WTC11 (cell line): ENCODE data around the gene NEK7. TPM values are rescaled to one million over a fixed set of nuclear protein-coding genes. Genes with fewer than 3 reads are reported as not detected.

Experiments used
- ATAC-seq: fragments of 200-7000 bp; cut with Tn5 transposase; 2 replicates; pipeline ENCODE4 v1.10.0; 2021; ENCODE audit warnings: mild to moderate bottlenecking, moderate library complexity
- CTCF ChIA-PET: fragments of 300-600 bp; sonication (Branson Sonifier 250); formaldehyde crosslinking; loops from one replicate; lab custom pipeline; 2021; ENCODE audit warnings: antibody characterized with exemption; lab: Charles Lee
- POLR2A ChIA-PET: fragments of 350-600 bp; sonication (Branson Sonifier 250); formaldehyde crosslinking; loops from one replicate; lab custom pipeline; 2021; ENCODE audit warnings: antibody characterized with exemption; lab: Charles Lee
- DNase-seq: peaks from one replicate; pipeline ENCODE4 v3.0.0; 2021; ENCODE audit warnings: low spot score
- H3K27ac Mint-ChIP-seq: 2 replicates; pipeline ENCODE4 v1.8.0; 2021; ENCODE audit warnings: mixed read lengths
- H3K27me3 Mint-ChIP-seq: 2 replicates; pipeline ENCODE4 v1.8.0; 2021; ENCODE audit warnings: low read depth, mild to moderate bottlenecking, moderate library complexity, mixed read lengths
- H3K36me3 Mint-ChIP-seq: 2 replicates; pipeline ENCODE4 v1.8.0; 2021; ENCODE audit warnings: mixed read lengths
- H3K4me1 Mint-ChIP-seq: 2 replicates; pipeline ENCODE4 v1.8.0; 2022; ENCODE audit warnings: mixed read lengths
- H3K4me3 Mint-ChIP-seq: 2 replicates; pipeline ENCODE4 v1.8.0; 2021; ENCODE audit warnings: mild to moderate bottlenecking, moderate library complexity, mixed read lengths
- H3K9me3 Mint-ChIP-seq: 2 replicates; pipeline ENCODE4 v1.8.0; 2021; ENCODE audit warnings: mixed read lengths
- AFF4 ChIP-seq: sonication (generic); formaldehyde crosslinking; IDR thresholded peaks from 2 replicates; pipeline ENCODE4 v1.8.1; 2023; ENCODE audit warnings: mild to moderate bottlenecking, missing genetic modification reagents, borderline replicate concordance
- ESRRA ChIP-seq: sonication (generic); formaldehyde crosslinking; IDR thresholded peaks from 2 replicates; pipeline ENCODE4 v1.8.1; 2022; ENCODE audit warnings: mild to moderate bottlenecking, missing genetic modification reagents, borderline replicate concordance
- FOXJ3 ChIP-seq: sonication (generic); formaldehyde crosslinking; IDR thresholded peaks from 2 replicates; pipeline ENCODE4 v1.9.0; 2021; ENCODE audit warnings: missing genetic modification reagents, mild to moderate bottlenecking, borderline replicate concordance
- GABPB1 ChIP-seq: sonication (generic); formaldehyde crosslinking; IDR thresholded peaks from 2 replicates; pipeline ENCODE4 v1.8.1; 2023; ENCODE audit warnings: mild to moderate bottlenecking, missing genetic modification reagents
- HMGXB4 ChIP-seq: sonication (generic); formaldehyde crosslinking; IDR thresholded peaks from 2 replicates; pipeline ENCODE4 v1.8.1; 2023; ENCODE audit warnings: mild to moderate bottlenecking, moderate library complexity, missing genetic modification reagents
- JUN ChIP-seq: sonication (generic); formaldehyde crosslinking; IDR thresholded peaks from 2 replicates; pipeline ENCODE4 v1.8.0; 2023; ENCODE audit warnings: mild to moderate bottlenecking, missing genetic modification reagents
- MYBL2 ChIP-seq: sonication (generic); formaldehyde crosslinking; IDR thresholded peaks from 2 replicates; pipeline ENCODE4 v1.8.1; 2023; ENCODE audit warnings: mild to moderate bottlenecking, moderate library complexity, missing genetic modification reagents
- NR2C2 ChIP-seq: sonication (generic); formaldehyde crosslinking; IDR thresholded peaks from 2 replicates; pipeline ENCODE4 v1.8.0; 2022; ENCODE audit warnings: mild to moderate bottlenecking, missing genetic modification reagents
- OVOL2 ChIP-seq: fragments of 250-450 bp; sonication (Bioruptor Pico); IDR thresholded peaks from 2 replicates; pipeline ENCODE4 v1.9.0; 2021; ENCODE audit warnings: mild to moderate bottlenecking, borderline replicate concordance
- PRRX2 ChIP-seq: fragments of 250-450 bp; sonication (Bioruptor Pico); IDR thresholded peaks from 2 replicates; pipeline ENCODE4 v1.8.0; 2021; ENCODE audit warnings: mild to moderate bottlenecking
- TEAD1 ChIP-seq: sonication (generic); formaldehyde crosslinking; IDR thresholded peaks from 2 replicates; pipeline ENCODE4 v1.8.0; 2022; ENCODE audit warnings: mild to moderate bottlenecking, missing genetic modification reagents
- ZMAT4 ChIP-seq: fragments of 250-450 bp; sonication (Bioruptor Pico); IDR thresholded peaks from 2 replicates; pipeline ENCODE4 v1.9.0; 2021; ENCODE audit warnings: mild to moderate bottlenecking
- ZNF263 ChIP-seq: sonication (generic); formaldehyde crosslinking; IDR thresholded peaks from 2 replicates; pipeline ENCODE4 v1.8.1; 2022; ENCODE audit warnings: low read depth, mild to moderate bottlenecking, moderate library complexity, missing genetic modification reagents
- ZNF317 ChIP-seq: sonication (generic); formaldehyde crosslinking; IDR thresholded peaks from 2 replicates; pipeline ENCODE4 v1.8.1; 2023; ENCODE audit warnings: low read depth, mild to moderate bottlenecking, moderate library complexity, missing genetic modification reagents, borderline replicate concordance
- ZNF416 ChIP-seq: fragments of 250-450 bp; sonication (Bioruptor Pico); IDR thresholded peaks from 2 replicates; pipeline ENCODE4 v1.9.0; 2021; ENCODE audit warnings: mild to moderate bottlenecking, inconsistent platforms
- ZNF423 ChIP-seq: fragments of 250-450 bp; sonication (Bioruptor Pico); IDR thresholded peaks from 2 replicates; pipeline ENCODE4 v2.1.2; 2022; ENCODE audit warnings: mild to moderate bottlenecking, moderate library complexity
- total RNA-seq: library from RNA; stranded (reverse); gene quantifications from 3 replicates; pipeline ENCODE4 v1.2.3, GENCODE V29; 2021
- TF ChIP-seq, protein P1 (sequence below): sonication (generic); formaldehyde crosslinking; IDR thresholded peaks from 2 replicates; pipeline ENCODE4 v1.8.1; 2023; ENCODE audit warnings: mild to moderate bottlenecking, missing genetic modification reagents, moderate library complexity
- TF ChIP-seq, protein P2 (sequence below): sonication (generic); formaldehyde crosslinking; IDR thresholded peaks from 2 replicates; pipeline ENCODE4 v1.8.0; 2023; ENCODE audit warnings: missing genetic modification reagents
- TF ChIP-seq, protein P3 (sequence below): sonication (generic); formaldehyde crosslinking; IDR thresholded peaks from 2 replicates; pipeline ENCODE4 v1.8.0; 2022; ENCODE audit warnings: mild to moderate bottlenecking, missing genetic modification reagents
- TF ChIP-seq, protein P4 (sequence below): sonication (generic); formaldehyde crosslinking; IDR thresholded peaks from 2 replicates; pipeline ENCODE4 v1.8.1; 2022; ENCODE audit warnings: low read depth, mild to moderate bottlenecking, moderate library complexity, missing genetic modification reagents, borderline replicate concordance

The NEK7 gene
- total RNA-seq, 1 experiment from 2014 or later = 10.3 TPM

DNA sequence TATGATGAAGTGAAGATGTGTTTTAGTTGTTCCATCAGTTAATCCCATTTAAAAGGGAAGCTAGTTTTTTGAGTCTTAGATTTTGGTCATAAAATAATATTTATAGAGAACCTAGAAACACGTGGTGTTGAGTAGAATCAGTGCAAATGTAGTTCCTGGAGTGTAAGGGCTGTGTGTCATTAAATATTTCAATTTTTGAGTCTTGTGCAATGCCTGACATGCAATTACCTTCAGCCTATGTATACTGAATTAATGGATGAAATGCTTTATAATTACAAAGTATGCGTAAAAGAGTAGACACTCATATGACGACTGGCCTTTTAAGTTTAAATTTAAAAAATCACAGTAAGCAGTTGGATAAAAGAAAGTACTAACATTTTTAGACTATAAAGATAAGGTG lies 75.0 kb downstream of the NEK7 start:
- ATAC-seq (no peak), DNase-seq (no peak)
- TF ChIP-seq, protein P1, sequence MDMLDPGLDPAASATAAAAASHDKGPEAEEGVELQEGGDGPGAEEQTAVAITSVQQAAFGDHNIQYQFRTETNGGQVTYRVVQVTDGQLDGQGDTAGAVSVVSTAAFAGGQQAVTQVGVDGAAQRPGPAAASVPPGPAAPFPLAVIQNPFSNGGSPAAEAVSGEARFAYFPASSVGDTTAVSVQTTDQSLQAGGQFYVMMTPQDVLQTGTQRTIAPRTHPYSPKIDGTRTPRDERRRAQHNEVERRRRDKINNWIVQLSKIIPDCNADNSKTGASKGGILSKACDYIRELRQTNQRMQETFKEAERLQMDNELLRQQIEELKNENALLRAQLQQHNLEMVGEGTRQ (CRISPR knock-in tag) = no peak
- TF ChIP-seq AFF4 (CRISPR knock-in tag) (no peak), ZMAT4 (CRISPR knock-in tag) (no peak), ZNF263 (CRISPR knock-in tag) (no peak), ZNF423 (no peak), OVOL2 (CRISPR knock-in tag) (no peak), FOXJ3 (no peak), JUN (CRISPR knock-in tag) (no peak), PRRX2 (CRISPR knock-in tag) (no peak), TEAD1 (CRISPR knock-in tag) (no peak), HMGXB4 (CRISPR knock-in tag) (no peak), MYBL2 (CRISPR knock-in tag) (no peak), ESRRA (CRISPR knock-in tag) (no peak), GABPB1 (no peak), ZNF317 (CRISPR knock-in tag) (no peak)
- TF ChIP-seq, protein P2, sequence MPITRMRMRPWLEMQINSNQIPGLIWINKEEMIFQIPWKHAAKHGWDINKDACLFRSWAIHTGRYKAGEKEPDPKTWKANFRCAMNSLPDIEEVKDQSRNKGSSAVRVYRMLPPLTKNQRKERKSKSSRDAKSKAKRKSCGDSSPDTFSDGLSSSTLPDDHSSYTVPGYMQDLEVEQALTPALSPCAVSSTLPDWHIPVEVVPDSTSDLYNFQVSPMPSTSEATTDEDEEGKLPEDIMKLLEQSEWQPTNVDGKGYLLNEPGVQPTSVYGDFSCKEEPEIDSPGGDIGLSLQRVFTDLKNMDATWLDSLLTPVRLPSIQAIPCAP (CRISPR knock-in tag) = no peak
- TF ChIP-seq, protein P3, sequence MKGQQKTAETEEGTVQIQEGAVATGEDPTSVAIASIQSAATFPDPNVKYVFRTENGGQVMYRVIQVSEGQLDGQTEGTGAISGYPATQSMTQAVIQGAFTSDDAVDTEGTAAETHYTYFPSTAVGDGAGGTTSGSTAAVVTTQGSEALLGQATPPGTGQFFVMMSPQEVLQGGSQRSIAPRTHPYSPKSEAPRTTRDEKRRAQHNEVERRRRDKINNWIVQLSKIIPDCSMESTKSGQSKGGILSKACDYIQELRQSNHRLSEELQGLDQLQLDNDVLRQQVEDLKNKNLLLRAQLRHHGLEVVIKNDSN (CRISPR knock-in tag) = no peak
- Mint-ChIP-seq H3K4me1 (peaks cover 36% of the 10 kb centered on the region), H3K36me3 (peaks cover 3% of the 10 kb centered on the region; the same call in 1 of the 2 replicates), H3K9me3 (peaks cover under 1% of the 10 kb centered on the region; the same call in 1 of the 2 replicates), H3K27ac (peak overlapping the region; percentile 96), H3K27me3 (no peaks in the 10 kb centered on the region), H3K4me3 (no peak overlapping the region)
- ChIA-PET CTCF (no interaction called here), POLR2A (no interaction called here)

GRCh38 chr1:198232378-198232777 lies 75.6 kb downstream of the NEK7 start:
- Mint-ChIP-seq H3K36me3 (peaks cover 2% of the 10 kb centered on the region; the same call in 1 of the 2 replicates), H3K4me3 (no peak overlapping the region), H3K9me3 (no peaks in the 10 kb centered on the region), H3K27ac (peak overlapping the region; percentile 96), H3K4me1 (peaks cover 36% of the 10 kb centered on the region)
- POLR2A ChIA-PET = no interaction called here
- DNase-seq = no peak
- 0 out of 2 replicates have a peak, but pooled peaks have one; percentile 22 for ATAC-seq
- TF ChIP-seq ZNF317 (CRISPR knock-in tag) (no peak), NR2C2 (CRISPR knock-in tag) (no peak), ZNF416 (CRISPR knock-in tag) (no peak)
- TF ChIP-seq, protein P3 (CRISPR knock-in tag) = no peak
- TF ChIP-seq, protein P4, sequence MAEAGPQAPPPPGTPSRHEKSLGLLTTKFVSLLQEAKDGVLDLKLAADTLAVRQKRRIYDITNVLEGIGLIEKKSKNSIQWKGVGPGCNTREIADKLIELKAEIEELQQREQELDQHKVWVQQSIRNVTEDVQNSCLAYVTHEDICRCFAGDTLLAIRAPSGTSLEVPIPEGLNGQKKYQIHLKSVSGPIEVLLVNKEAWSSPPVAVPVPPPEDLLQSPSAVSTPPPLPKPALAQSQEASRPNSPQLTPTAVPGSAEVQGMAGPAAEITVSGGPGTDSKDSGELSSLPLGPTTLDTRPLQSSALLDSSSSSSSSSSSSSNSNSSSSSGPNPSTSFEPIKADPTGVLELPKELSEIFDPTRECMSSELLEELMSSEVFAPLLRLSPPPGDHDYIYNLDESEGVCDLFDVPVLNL (CRISPR knock-in tag) = no peak
- TF ChIP-seq, protein P1 (CRISPR knock-in tag) = no peak
- TF ChIP-seq, all 79 proteins: peak for 0
- no peaks in the 10 kb centered on the region for H3K27me3 Mint-ChIP-seq
- CTCF ChIA-PET = no interaction called here
